ENCODE measurements around the gene CSNK1G1.
A peak's percentile ranks its signal among the peaks of the same experiment; 100 is the strongest.
"Not testable (repeated sequence)": the region's sequence is repeated elsewhere in the genome, so short reads cannot be mapped to it uniquely, and the experiment has no call there.

The CSNK1G1 gene

DNA sequence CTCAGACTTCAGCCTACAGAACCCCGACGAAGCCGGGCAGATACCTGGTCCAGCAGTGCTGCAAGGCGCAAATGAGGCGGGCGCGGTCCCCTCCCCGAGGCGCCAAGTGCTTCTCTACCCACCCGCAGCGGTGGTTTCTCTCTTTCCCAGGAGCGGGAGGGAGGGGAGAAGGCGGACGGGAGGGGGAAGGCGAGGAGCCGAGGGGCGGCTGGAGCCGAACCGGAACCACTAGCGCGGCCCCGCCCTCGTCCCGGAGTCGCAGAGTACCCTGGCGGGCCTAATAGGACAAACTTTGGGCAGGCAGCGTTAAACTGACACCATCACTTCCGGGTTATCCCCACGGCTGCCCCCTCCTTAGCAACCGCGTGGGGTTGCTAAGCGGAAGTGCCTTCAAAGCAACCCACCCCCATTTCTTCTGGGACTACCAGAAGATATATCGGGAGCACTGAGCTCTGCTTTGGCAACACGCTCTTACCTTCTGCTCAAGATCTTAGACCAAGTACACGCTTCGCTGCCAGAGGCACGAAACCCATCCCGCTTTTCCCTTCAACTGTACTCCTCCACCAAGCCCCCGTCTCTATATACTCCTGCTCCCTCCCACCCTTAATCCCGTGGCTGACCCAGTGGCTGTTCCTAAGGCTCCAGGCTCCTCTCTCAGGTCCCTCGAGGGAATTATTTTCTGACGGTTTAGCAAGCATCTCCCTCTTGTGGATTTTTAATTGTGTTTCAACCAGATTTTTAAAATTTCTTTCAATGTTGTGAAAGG lies at the start of gene CSNK1G1:
Gene CSNK1G1 (minus strand): TSS at position 230 of the 766 bp plus-strand sequence. CDS start 55,674 bp downstream, outside the sequence.
- peak; percentile 89 for DNase-seq

DNA sequence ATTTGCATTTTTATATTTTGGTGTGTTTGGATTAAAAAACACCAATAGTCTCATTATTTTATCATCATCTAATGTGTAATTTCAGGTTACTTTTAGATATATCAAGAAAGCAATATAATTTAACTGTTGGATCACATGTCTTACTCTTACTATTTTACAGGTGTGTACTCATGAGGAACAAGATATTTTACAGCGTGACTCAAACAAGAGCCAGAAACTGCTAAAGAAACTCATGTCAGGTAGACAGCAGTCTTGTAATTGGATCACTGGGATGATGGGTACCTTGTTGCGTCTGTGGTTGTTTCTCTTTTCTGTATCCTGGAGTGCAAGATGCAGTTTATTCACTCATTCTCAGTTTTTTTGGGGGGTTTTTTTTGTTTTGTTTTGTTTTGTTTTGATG lies 44.6 kb upstream of the CSNK1G1 start:
- DNase-seq, result no peak

DNA sequence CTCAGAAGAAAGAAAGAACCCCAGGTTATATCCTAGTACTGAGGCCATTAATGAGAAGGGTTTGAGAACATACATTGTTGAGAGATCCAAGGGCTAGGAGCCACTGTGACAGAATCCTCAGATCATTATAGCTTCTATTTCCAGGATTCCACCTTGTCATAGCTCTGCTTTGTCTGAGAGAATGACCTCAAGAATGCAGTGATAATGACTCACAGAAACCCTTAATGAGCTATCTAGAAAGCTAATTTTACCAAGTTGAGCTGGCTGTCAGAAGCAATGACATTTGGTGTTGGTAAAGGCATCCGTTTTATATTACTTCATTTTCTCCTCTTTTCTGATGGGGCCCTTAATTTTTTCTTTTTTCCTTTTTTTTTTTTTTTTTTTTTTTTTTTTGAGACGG lies 42.6 kb upstream of the CSNK1G1 start:
- DNase-seq, result no peak

- no peak for DNase-seq
These were observed 40.8 kb upstream of the CSNK1G1 start for GRCh38 chr15:64396789-64397188.

DNA sequence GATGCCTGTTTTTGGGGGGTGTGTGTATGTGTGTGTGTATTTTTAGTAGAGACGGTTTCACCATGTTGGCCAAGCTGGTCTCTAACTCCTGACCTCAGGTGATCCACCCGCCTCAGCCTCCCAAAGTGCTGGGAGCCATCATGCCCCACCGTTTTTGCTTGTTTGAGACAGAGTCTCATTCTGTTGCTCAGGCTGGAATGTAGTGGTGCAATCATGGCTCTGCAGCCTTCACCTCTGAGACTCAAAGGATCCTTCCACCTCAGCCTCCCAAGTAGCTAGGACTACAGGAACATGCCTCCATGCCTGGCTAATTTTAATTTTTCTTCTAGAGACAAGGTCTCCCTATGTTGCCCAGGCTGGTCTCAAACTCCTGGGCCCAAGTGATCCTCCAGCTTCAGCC lies 36.5 kb upstream of the CSNK1G1 start:
- not testable (repeated sequence) for DNase-seq

DNA sequence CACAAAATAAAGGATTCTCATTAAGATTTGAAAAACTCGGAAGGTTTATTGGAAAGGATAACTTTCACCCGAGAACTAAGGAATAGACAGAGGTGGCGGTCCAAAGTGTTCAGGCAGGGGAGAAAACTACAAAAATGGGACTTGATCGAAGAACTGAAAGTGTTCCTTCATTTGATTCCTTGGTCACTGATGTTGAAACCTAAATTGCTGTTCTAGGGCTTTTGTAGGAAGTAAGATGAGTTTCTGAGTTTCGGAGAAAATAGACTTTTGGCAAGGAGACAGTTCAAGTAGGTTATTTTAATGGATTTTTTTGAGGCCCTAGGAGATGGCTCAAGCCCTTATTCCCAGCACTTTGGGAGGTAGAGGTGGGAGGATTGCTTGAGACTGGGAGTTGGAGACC lies 33.1 kb upstream of the CSNK1G1 start:
- DNase-seq, result no peak

DNA sequence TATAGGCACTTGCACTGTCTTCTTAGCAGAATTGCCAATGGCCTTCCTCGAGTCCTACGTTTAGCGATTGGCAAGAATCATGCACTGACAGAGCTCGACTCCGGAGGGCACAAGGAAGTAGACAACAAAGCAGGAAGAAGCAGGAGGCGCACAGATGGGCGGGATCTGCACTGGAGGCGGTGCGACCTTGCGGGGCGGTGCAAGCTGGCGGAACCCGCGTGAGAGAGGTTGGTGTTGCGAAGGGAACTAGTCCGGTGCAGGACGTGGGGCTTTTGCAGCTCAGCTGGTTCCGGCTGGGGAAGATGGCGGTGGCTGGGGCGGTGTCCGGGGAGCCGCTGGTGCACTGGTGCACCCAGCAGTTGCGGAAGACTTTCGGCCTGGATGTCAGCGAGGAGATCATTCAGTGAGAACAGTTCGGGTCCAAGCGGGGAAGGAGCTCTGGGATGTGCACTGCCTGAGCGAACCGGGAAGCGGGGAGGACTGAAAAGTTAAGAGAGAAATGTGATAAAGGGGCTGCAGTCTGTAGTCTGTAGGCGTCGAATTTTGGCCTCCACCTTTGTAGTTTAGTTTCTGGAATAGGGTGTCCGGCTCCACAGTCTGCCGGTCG lies 31.7 kb upstream of the CSNK1G1 start, which contains the start of gene TRIP4:
Gene TRIP4 (plus strand): TSS at position 275 of the 607 bp plus-strand sequence. CDS start 28 bp downstream, at position 303.
- peak; percentile 95 for DNase-seq

- DNase-seq, result no peak
These were observed 30.3 kb upstream of the CSNK1G1 start for GRCh38 chr15:64386291-64386690.

DNA sequence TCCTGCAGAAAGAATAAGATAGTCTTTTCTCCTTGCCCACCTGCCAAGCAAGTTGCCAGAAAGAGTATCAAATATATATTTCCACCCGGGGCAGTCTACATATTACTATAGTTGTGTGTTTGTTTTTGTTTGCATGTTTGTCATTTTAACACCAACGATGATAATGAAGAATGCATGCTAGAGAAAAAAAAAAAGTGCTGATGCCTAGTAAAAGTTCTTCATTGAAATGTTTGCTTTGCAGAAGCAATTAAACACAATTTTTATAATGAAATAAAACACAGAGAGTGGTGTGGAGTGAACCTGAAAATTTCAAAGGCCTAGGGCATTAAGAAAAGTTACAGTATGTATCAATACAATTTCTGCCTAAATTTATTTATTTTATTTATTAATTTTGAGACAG lies 27.8 kb upstream of the CSNK1G1 start:
- no peak for DNase-seq

DNA sequence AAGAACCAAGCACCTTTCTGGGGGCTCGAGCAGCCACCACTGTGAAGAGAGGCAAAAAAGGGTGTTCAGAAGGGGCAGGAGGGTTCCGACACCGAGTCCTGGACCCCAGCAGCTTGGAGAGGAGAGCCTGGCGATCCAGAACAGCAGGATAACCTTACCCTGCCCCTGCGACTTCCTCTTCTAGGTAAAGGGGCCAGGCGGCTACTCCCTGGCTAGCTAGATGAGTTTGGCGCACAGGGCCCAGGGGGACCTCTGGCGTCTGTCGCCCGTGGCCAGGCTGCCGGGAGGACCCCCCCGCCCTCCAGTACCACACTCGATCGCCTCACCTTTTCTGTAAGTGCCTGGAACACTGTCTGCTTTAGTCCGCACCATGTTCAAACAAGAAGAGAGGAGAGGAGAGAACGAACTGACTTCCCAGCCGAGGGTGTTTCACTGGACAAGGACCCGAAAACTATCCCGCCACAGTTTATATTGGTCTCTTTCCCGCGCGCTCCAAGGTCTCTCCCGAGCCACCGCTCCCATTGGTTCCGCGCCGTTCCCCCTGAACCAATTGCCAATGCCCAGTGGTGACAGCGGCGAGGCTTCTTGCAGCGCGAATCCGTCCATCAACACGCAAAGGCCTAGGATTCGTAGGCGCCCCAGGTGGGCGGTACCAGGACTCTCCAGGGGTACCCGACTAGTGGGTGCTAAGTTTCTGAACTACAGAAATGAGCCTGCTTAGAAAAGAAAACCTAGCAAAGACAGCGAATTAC lies 25.2 kb upstream of the CSNK1G1 start, which contains the start of gene PCLAF:
Gene PCLAF (minus strand): TSS at position 442 of the 752 bp plus-strand sequence. CDS start 70 bp downstream, at position 372.
- peak; percentile 92 for DNase-seq

DNA sequence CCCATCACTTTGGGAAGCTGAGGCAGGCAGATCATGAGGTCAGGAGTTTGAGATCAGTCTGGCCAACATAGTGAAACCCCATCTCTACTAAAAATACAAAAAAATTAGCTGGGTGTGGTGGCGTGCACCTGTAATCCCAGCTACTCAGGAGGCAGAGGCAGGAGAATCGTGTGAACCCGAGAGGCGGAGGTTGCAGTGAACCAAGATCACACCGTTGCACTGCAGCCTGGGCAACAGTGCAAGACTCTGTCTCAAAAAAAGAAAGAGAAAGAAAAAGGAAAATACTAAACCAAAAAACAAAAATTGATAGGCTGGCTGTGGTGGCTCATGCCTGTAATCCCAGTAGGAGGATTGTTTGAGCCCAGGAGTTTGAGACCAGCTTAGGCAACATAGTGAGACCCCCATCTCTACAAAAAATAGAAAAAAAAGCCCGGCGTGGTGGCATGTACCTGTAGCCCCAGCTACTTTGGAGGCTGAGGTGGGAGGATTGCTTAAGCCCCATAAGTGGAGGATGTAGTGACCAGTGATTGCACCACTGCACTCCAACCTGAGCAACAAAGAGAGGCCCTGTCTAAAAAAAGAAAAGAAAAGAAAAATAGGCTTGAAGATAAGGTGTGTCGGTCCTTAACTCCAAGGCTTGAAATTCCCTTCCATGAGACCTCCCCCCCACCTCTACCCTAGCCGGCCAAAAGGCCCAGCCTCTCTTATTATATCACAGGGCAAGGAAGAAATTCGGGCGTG lies 24.3 kb upstream of the CSNK1G1 start:
- not testable (repeated sequence) for DNase-seq

- no peak for DNase-seq
These were observed 23.4 kb upstream of the CSNK1G1 start for GRCh38 chr15:64379216-64379960.

DNA sequence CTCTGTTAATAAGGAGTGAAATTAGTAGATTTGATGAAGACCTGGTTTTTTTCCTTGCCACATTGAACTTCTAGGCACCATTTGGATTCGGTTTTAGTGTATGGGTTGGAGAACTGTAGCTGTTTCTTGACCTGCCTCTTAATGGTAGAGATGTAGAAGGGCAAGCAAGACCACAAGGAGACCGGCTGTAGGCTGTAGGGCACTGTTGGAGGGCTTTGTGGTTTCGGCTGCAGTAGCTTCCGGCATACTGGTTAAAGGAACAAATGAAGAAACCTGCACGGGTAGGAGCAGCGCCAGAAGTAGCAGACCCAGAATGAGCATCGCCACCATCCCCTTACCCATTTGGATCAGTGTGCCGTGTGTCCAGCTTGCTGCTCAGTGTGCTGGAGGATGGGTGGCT lies 17.4 kb upstream of the CSNK1G1 start:
- DNase-seq, result no peak

- DNase-seq, result not testable (repeated sequence)
These were observed 15.4 kb upstream of the CSNK1G1 start for GRCh38 chr15:64371383-64371782.

- no peak for DNase-seq
These were observed 13.2 kb upstream of the CSNK1G1 start for GRCh38 chr15:64369078-64369607.

DNA sequence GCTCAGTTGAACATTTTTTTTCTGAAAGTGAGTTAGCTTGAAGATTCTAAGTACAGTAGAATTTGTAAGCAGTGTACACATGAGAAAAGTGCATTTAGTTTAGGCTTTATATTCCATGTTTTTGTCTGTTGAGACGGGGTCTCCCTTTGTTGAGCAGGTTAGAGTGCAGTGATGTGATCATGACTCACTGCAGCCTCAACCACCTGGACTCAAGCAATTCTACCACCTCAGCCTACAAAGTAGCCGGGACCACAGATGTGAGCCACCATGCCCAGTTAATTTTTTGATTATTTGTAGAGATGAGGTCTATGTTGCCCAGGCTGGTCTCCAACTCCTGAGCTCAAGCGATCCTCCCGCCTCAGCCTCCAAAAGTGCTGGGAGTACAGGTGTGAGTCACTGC lies 5.3 kb upstream of the CSNK1G1 start:
- no peak for DNase-seq

DNA sequence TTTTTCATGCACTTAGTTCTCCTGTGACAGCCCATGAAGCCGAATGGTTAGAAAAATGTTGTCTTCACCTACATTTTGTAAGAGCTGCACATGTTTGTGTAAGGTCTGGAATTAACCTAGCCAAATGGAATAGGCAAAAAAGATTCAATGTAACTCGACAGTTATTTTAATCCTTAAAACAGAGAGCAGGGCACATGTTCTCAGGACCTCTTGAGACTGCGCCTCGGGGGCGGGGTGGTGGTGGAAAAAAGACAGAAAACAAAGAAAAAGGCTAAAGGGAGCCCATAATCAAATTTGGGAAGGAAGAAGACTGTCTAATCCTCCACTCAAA lies 702 bp upstream of the CSNK1G1 start:
- no peak for DNase-seq

GRCh38 chr15:64355348-64355943 lies 527 bp downstream of the CSNK1G1 start:
- DNase-seq, result no peak

GRCh38 chr15:64354688-64355344 lies 1.2 kb downstream of the CSNK1G1 start:
- no peak for DNase-seq

- DNase-seq, result no peak
These were observed 4.7 kb downstream of the CSNK1G1 start for GRCh38 chr15:64351265-64351664.

GRCh38 chr15:64349375-64349774 lies 6.6 kb downstream of the CSNK1G1 start:
- DNase-seq, result no peak

Data from amniotic stem cell (primary cell).